ENCODE data around the gene SCD5.

DNA sequence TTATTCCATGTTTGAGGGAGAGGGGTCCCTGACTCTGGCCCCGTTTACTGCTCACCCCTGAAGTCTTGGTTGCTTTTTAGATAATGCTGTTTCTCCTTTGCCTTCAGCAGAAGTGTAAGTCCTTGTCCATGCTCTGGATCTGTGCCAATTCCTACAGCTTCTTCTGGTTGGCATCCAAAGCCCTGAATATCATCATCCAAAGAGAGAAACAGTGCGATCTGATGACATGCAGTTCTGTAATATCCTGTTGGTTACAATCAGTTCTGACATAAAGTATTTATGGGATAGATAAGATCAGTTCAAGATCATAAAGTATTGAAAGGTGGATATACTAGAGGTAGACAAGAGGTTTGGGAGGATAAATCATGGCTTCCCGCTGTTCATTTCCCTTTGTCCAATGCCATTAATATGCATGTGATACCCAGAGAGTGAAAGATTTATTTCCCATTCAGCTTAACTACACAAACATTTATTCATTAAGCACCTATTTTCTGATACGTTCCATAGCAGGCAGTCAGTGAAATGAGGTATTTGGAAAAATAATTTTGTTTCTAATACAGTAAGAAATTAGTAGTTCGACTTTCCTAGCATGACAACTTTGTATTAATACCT, 183.7 kb downstream of the SCD5 start:
- TF ChIP-seq, protein P1, sequence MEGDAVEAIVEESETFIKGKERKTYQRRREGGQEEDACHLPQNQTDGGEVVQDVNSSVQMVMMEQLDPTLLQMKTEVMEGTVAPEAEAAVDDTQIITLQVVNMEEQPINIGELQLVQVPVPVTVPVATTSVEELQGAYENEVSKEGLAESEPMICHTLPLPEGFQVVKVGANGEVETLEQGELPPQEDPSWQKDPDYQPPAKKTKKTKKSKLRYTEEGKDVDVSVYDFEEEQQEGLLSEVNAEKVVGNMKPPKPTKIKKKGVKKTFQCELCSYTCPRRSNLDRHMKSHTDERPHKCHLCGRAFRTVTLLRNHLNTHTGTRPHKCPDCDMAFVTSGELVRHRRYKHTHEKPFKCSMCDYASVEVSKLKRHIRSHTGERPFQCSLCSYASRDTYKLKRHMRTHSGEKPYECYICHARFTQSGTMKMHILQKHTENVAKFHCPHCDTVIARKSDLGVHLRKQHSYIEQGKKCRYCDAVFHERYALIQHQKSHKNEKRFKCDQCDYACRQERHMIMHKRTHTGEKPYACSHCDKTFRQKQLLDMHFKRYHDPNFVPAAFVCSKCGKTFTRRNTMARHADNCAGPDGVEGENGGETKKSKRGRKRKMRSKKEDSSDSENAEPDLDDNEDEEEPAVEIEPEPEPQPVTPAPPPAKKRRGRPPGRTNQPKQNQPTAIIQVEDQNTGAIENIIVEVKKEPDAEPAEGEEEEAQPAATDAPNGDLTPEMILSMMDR (IDR thresholded peaks at IDR 0.05; ENCODE audit: extremely low read depth in 1 of 2, insufficient read depth in 1 of 2, low read depth in 1 of 2, low read length in 2 of 2), result no peak
- TF ChIP-seq POLR2A (IDR thresholded peaks at IDR 0.05; ENCODE audit: low read depth, low read length) (no peak), POLR2AphosphoS5 (IDR thresholded peaks at IDR 0.05; ENCODE audit: insufficient read depth, low read depth, low read length) (no peak), FOS (IDR thresholded peaks at IDR 0.05; ENCODE audit: borderline replicate concordance, insufficient read depth, low read length) (no peak), EZH2 (IDR thresholded peaks at IDR 0.05; ENCODE audit: borderline replicate concordance, low read depth, low read length, severe bottlenecking) (no peak), JUN (IDR thresholded peaks at IDR 0.05; ENCODE audit: borderline replicate concordance, insufficient read depth, insufficient read length, low read depth) (no peak), MYC (IDR thresholded peaks at IDR 0.05; ENCODE audit: low read depth, low read length) (no peak), GATA2 (IDR thresholded peaks at IDR 0.05; ENCODE audit: insufficient read depth, insufficient read length, low read depth, low read length) (no peak)
- TF ChIP-seq, protein P2, sequence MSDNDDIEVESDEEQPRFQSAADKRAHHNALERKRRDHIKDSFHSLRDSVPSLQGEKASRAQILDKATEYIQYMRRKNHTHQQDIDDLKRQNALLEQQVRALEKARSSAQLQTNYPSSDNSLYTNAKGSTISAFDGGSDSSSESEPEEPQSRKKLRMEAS (IDR thresholded peaks at IDR 0.05; ENCODE audit: insufficient read depth, insufficient read length), result no peak

Data from endothelial cell of umbilical vein (primary cell).